ENCODE data around the gene STRAP.

DNA sequence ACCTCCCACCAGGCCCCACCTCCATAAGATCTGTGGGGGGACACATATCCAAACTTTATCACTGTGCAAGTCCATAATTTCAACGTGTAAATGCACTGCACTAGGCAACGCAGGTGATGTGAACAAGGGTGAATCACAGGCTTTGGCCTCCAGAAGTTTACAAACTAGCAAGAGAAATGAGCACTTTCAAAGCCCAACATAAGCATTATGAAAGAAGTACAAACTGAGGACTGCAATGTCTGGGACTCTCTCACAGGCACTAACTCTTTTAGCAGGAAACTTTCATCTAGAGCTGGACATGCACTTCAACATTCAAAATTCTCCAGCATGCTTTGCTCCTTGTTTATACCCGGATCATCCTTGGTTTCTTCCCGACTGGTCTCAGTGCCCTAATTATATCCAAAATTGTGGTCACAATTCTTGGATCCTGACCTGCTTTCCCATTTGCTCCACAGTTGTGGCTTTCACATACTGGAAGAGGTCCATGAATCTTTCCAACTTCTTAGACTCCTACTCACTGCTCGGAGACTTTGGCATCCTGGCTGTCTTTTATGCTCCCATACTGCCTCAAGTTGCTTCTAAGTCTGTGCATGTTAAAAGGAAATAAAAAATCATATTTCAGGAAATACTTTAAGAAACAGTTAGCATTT, 44.9 kb upstream of the STRAP start:
- TF ChIP-seq, protein P1, sequence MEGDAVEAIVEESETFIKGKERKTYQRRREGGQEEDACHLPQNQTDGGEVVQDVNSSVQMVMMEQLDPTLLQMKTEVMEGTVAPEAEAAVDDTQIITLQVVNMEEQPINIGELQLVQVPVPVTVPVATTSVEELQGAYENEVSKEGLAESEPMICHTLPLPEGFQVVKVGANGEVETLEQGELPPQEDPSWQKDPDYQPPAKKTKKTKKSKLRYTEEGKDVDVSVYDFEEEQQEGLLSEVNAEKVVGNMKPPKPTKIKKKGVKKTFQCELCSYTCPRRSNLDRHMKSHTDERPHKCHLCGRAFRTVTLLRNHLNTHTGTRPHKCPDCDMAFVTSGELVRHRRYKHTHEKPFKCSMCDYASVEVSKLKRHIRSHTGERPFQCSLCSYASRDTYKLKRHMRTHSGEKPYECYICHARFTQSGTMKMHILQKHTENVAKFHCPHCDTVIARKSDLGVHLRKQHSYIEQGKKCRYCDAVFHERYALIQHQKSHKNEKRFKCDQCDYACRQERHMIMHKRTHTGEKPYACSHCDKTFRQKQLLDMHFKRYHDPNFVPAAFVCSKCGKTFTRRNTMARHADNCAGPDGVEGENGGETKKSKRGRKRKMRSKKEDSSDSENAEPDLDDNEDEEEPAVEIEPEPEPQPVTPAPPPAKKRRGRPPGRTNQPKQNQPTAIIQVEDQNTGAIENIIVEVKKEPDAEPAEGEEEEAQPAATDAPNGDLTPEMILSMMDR (IDR thresholded peaks at IDR 0.05; ENCODE audit: low read depth, low read length, missing input control) = no peak
- no peak for TF ChIP-seq RXRA (IDR thresholded peaks at IDR 0.05)

Measured in liver (tissue), 3 donors.